GM12878 (cell line): ENCODE data around the gene FRAS1.

Source experiments
- ATF3 ChIP-seq: IDR thresholded peaks from 2 replicates; pipeline ENCODE4 v1.6.1; 2011; ENCODE audit warnings: low read depth, mild to moderate bottlenecking, low read length, moderate library complexity, borderline replicate concordance; ENCODE audit errors: extremely low read depth
- HDGF ChIP-seq: fragments of 450-650 bp; IDR thresholded peaks from 2 replicates; pipeline ENCODE4 v1.6.1; 2016; ENCODE audit warnings: antibody characterized with exemption
- TF ChIP-seq, protein P1 (sequence below), 3 experiments: IDR thresholded peaks in 2 of 3; conservative IDR thresholded peaks in 1 of 3; 2 replicates each; pipeline ENCODE4 v1.5.1; 2011; ENCODE audit warnings: low read depth in 3 of 3, low read length in 3 of 3, mild to moderate bottlenecking in 3 of 3, control low read depth in 2 of 3, moderate library complexity in 2 of 3, inconsistent platforms in 1 of 3, mixed read lengths in 1 of 3; ENCODE audit not compliant: control insufficient read depth in 2 of 3, insufficient read depth in 1 of 3; ENCODE audit errors: extremely low read depth in 1 of 3

- TF ChIP-seq, protein P1, sequence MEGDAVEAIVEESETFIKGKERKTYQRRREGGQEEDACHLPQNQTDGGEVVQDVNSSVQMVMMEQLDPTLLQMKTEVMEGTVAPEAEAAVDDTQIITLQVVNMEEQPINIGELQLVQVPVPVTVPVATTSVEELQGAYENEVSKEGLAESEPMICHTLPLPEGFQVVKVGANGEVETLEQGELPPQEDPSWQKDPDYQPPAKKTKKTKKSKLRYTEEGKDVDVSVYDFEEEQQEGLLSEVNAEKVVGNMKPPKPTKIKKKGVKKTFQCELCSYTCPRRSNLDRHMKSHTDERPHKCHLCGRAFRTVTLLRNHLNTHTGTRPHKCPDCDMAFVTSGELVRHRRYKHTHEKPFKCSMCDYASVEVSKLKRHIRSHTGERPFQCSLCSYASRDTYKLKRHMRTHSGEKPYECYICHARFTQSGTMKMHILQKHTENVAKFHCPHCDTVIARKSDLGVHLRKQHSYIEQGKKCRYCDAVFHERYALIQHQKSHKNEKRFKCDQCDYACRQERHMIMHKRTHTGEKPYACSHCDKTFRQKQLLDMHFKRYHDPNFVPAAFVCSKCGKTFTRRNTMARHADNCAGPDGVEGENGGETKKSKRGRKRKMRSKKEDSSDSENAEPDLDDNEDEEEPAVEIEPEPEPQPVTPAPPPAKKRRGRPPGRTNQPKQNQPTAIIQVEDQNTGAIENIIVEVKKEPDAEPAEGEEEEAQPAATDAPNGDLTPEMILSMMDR (IDR thresholded peaks at IDR 0.05 in 2 of 3, conservative IDR thresholded peaks at IDR 0.05 in 1 of 3; ENCODE audit: control insufficient read depth in 2 of 3, extremely low read depth in 1 of 3, insufficient read depth in 1 of 3, low read depth in 3 of 3, low read length in 3 of 3): no peak
- TF ChIP-seq HDGF (no peak), ATF3 (no peak)
Measured at GRCh38 chr4:78235800-78236199, 178.7 kb downstream of the FRAS1 start.
